Nucleus accumbens (tissue), 56 donors: ENCODE data around the gene COTL1.
"Not testable (repeated sequence)": the region's sequence is repeated elsewhere in the genome, so short reads cannot be mapped to it uniquely, and the experiment has no call there.

Experiments used
- DNase-seq, 56 donors: peaks; one replicate each; lab custom pipeline; 2025; lab: John Stamatoyannopoulos, UW

Gene COTL1

GRCh38 chr16:84540194-84540593 lies 77.7 kb downstream of the COTL1 start:
- no peak for DNase-seq

GRCh38 chr16:84538222-84538840 lies 79.5 kb downstream of the COTL1 start:
- peak in 2 of 56 donors; percentile 13 to 23 for DNase-seq

GRCh38 chr16:84537491-84538151 lies 80.3 kb downstream of the COTL1 start:
- DNase-seq, result peak in 9 of 56 donors; percentile 8 to 21 (median 17)

- no peak for DNase-seq
These were observed 82.0 kb downstream of the COTL1 start for GRCh38 chr16:84535851-84536250.

- no peak for DNase-seq
These were observed 82.5 kb downstream of the COTL1 start for GRCh38 chr16:84535408-84535807.

- DNase-seq, result no peak
These were observed 83.1 kb downstream of the COTL1 start for GRCh38 chr16:84534815-84535214.

- no peak for DNase-seq
These were observed 84.9 kb downstream of the COTL1 start for GRCh38 chr16:84532855-84533486.

- DNase-seq, result peak in 3 of 56 donors; percentile 4 to 18 (median 17)
These were observed 85.6 kb downstream of the COTL1 start for GRCh38 chr16:84532291-84532724.

- no peak for DNase-seq
These were observed 86.2 kb downstream of the COTL1 start for GRCh38 chr16:84531671-84532111.

- DNase-seq, result no peak
These were observed 87.3 kb downstream of the COTL1 start for GRCh38 chr16:84530590-84530989.

GRCh38 chr16:84529607-84530006 lies 88.3 kb downstream of the COTL1 start:
- no peak for DNase-seq

GRCh38 chr16:84528322-84528721 lies 89.6 kb downstream of the COTL1 start:
- no peak for DNase-seq

GRCh38 chr16:84527532-84528269 lies 90.2 kb downstream of the COTL1 start:
- DNase-seq, result no peak

GRCh38 chr16:84526794-84527531 lies 90.9 kb downstream of the COTL1 start:
- DNase-seq, result peak in 4 of 56 donors; percentile 4 to 27 (median 14)

- not testable (repeated sequence) for DNase-seq
These were observed 92.8 kb downstream of the COTL1 start for GRCh38 chr16:84524941-84525581.

- DNase-seq, result no peak
These were observed 93.4 kb downstream of the COTL1 start for GRCh38 chr16:84524346-84524920.

- no peak for DNase-seq
These were observed 96.4 kb downstream of the COTL1 start for GRCh38 chr16:84521497-84521770.

GRCh38 chr16:84520725-84521496 lies 97.0 kb downstream of the COTL1 start:
- DNase-seq, result no peak

GRCh38 chr16:84519855-84520254 lies 98.0 kb downstream of the COTL1 start:
- DNase-seq, result no peak
